HepG2 (cell line): Measurements from ENCODE around the gene UNC13D. TPM values are rescaled to one million over a fixed set of nuclear protein-coding genes. Genes with fewer than 3 reads are reported as not detected.

Source experiments
- ATAC-seq: fragments of 200-7000 bp; cut with Tn5 transposase; 3 replicates; pipeline ENCODE4 v1.9.1; 2020; ENCODE audit warnings: mild to moderate bottlenecking, moderate library complexity
- BruUV-seq: library from RNA; stranded (reverse); fragments of 400-500 nt; replicated peaks from 2 replicates; lab custom pipeline; 2021; lab: Mats Ljungman, UMichigan
- CTCF ChIA-PET: fragments of 300-600 bp; formaldehyde crosslinking; extraction: SDS; loops from one replicate; lab custom pipeline; 2021; ENCODE audit warnings: low total read pairs, inconsistent platforms, low intra/inter-chr PET ratio; lab: Yijun Ruan, JAX
- POLR2A ChIA-PET: fragments of 350-600 bp; sonication (Branson Sonifier 250); formaldehyde crosslinking; loops from one replicate; lab custom pipeline; 2020; ENCODE audit warnings: antibody characterized with exemption, inconsistent platforms; lab: Yijun Ruan, JAX
- DNase-seq: peaks from one replicate; pipeline ENCODE4 v3.0.0-alpha.2; 2015; ENCODE audit warnings: low spot score
- FAIRE-seq: peaks from 3 replicates; lab custom pipeline; 2011; peaks lifted over from hg19 to GRCh38; lab: Jason Lieb, UNC
- H2AFZ ChIP-seq: one replicate; pipeline ENCODE4 v1.6.1; 2011; ENCODE audit warnings: low read length, inconsistent platforms
- H3K27ac ChIP-seq: fragments of 300-600 bp; 3 replicates; pipeline ENCODE4 v1.8.0; 2011; ENCODE audit warnings: mixed run types, mild to moderate bottlenecking, mixed read lengths, low read length, inconsistent platforms; ENCODE audit not compliant: insufficient read depth; ENCODE audit errors: extremely low read length
- H3K27me3 ChIP-seq, 2 experiments: fragments of 200-600 bp in 1 of 2; 2 replicates in 1 of 2; 3 replicates in 1 of 2; pipeline versions ENCODE4 v1.6.0 to v1.8.0; 2011; ENCODE audit warnings: low read length in 2 of 2, mild to moderate bottlenecking in 2 of 2, moderate library complexity in 2 of 2, inconsistent platforms in 1 of 2; ENCODE audit not compliant: insufficient read depth in 2 of 2, control insufficient read depth in 1 of 2
- H3K36me3 ChIP-seq, 2 experiments: fragments of 200-600 bp in 1 of 2; replicated peaks in 1 of 2; 2 replicates in 1 of 2; 3 replicates in 1 of 2; pipeline versions ENCODE4 v1.5.1 to v1.8.0; 2011; ENCODE audit warnings: low read length in 2 of 2, inconsistent platforms in 1 of 2; ENCODE audit not compliant: insufficient read depth in 2 of 2, control insufficient read depth in 1 of 2
- H3K4me1 ChIP-seq: 2 replicates; pipeline ENCODE4 v1.5.1; 2012; ENCODE audit warnings: low read length, inconsistent platforms; ENCODE audit not compliant: insufficient read depth
- H3K4me2 ChIP-seq: 2 replicates; pipeline ENCODE4 v1.6.0; 2011; ENCODE audit warnings: low read depth, low read length, inconsistent platforms
- H3K4me3 ChIP-seq, 3 experiments: fragments of 200-600 bp in 1 of 3; sonication (generic), shearing (Covaris generic) in 1 of 3; replicated peaks in 1 of 3; 2 replicates each; pipeline ENCODE4 v1.5.1; 2011 to 2016; ENCODE audit warnings: low read length in 3 of 3, inconsistent platforms in 2 of 3, low read depth in 2 of 3, mild to moderate bottlenecking in 2 of 3, control low read depth in 1 of 3, mixed read lengths in 1 of 3; ENCODE audit not compliant: insufficient read depth in 1 of 3
- H3K79me2 ChIP-seq: one replicate; pipeline ENCODE4 v1.6.1; 2011; ENCODE audit warnings: low read length, inconsistent platforms; ENCODE audit not compliant: insufficient read depth
- H3K9ac ChIP-seq: 2 replicates; pipeline ENCODE4 v1.6.0; 2011; ENCODE audit warnings: mild to moderate bottlenecking, low read depth, low read length, inconsistent platforms; ENCODE audit not compliant: insufficient read depth
- H3K9me3 ChIP-seq: 2 replicates; pipeline ENCODE4 v1.5.1; 2012; ENCODE audit warnings: mild to moderate bottlenecking, low read length
- H4K20me1 ChIP-seq: 2 replicates; pipeline ENCODE4 v1.6.0; 2011; ENCODE audit warnings: inconsistent platforms, mild to moderate bottlenecking, low read length, moderate library complexity; ENCODE audit not compliant: insufficient read depth
- CEBPB ChIP-seq: IDR thresholded peaks from 2 replicates; pipeline ENCODE4 v1.6.1; 2011; ENCODE audit warnings: low read depth, low read length, improper control_type of control experiment, borderline replicate concordance
- CEBPG ChIP-seq: IDR thresholded peaks from 2 replicates; pipeline ENCODE4 v1.6.1; 2016
- FOXP1 ChIP-seq, 2 experiments: fragments of 450-650 bp in 1 of 2; IDR thresholded peaks; 2 replicates each; pipeline ENCODE4 v1.6.1; 2017 to 2018; ENCODE audit warnings: antibody characterized with exemption in 1 of 2
- MXD4 ChIP-seq: IDR thresholded peaks from 2 replicates; pipeline ENCODE4 v1.6.1; 2016; ENCODE audit warnings: mild to moderate bottlenecking, missing biosample characterization, missing genetic modification reagents
- NCOA1 ChIP-seq: sonication (generic); formaldehyde crosslinking; IDR thresholded peaks from 2 replicates; pipeline ENCODE4 v1.9.0; 2021; ENCODE audit warnings: missing genetic modification reagents
- YEATS4 ChIP-seq: sonication (generic); formaldehyde crosslinking; IDR thresholded peaks from 2 replicates; pipeline ENCODE4 v1.4.0; 2020; ENCODE audit warnings: missing genetic modification reagents, borderline replicate concordance
- ZNF232 ChIP-seq: sonication (generic); formaldehyde crosslinking; IDR thresholded peaks from 2 replicates; pipeline ENCODE4 v1.4.0; 2020; ENCODE audit warnings: missing genetic modification reagents, borderline replicate concordance
- ZNF569 ChIP-seq: sonication (generic); formaldehyde crosslinking; IDR thresholded peaks from 2 replicates; pipeline ENCODE4 v1.5.0; 2020; ENCODE audit warnings: mild to moderate bottlenecking, missing genetic modification reagents, moderate library complexity, borderline replicate concordance
- ZNF619 ChIP-seq: sonication (generic); formaldehyde crosslinking; IDR thresholded peaks from 2 replicates; pipeline ENCODE4 v1.4.0; 2020; ENCODE audit warnings: mild to moderate bottlenecking, missing genetic modification reagents
- ZNF761 ChIP-seq: sonication (generic); formaldehyde crosslinking; conservative IDR thresholded peaks from 2 replicates; pipeline ENCODE4 v1.4.0; 2020; ENCODE audit warnings: mild to moderate bottlenecking, missing genetic modification reagents
- ZNF777 ChIP-seq: sonication (generic); formaldehyde crosslinking; IDR thresholded peaks from 2 replicates; pipeline ENCODE4 v1.4.0; 2020; ENCODE audit warnings: missing genetic modification reagents
- ZNF891 ChIP-seq: sonication (generic); formaldehyde crosslinking; IDR thresholded peaks from 2 replicates; pipeline ENCODE4 v1.5.0; 2020; ENCODE audit warnings: mild to moderate bottlenecking, missing genetic modification reagents
- WGBS: methylation state at CpG from one replicate; pipeline ENCODE4 v1.1.6; 2017; ENCODE audit warnings: low lambda C conversion rate; 5-methylcytosine and 5-hydroxymethylcytosine counted together
- in situ Hi-C: cut with HindIII; loops from 2 replicates; pipeline ENCODE4 v1.10.0; 2017; ENCODE audit warnings: low pct_unique_long_range_greater_than_20kb; ENCODE audit not compliant: extremely low pct_ligation_motif_present
- intact Hi-C: fragments of 100-400 bp; cut with micrococcal nuclease; formaldehyde crosslinking; loops from one replicate; pipeline ENCODE4 v1.10.0; 2022; ENCODE audit not compliant: unreplicated experiment
- polyA plus RNA-seq, 8 experiments: library from polyadenylated mRNA; depleted of rRNA in 3 of 8; stranded (reverse) in 7 of 8; unstranded in 1 of 8; fragments of >200 nt; fragmentation: Illumina TruSeq in 4 of 8; extraction: Trizol in 4 of 8; gene quantifications; 2 replicates each; pipeline versions ENCODE4 v1.2.1 to v1.2.3, GENCODE V29; 2011 to 2016; ENCODE audit warnings: low read depth in 4 of 8, missing spikeins in 1 of 8, mixed read lengths in 1 of 8; ENCODE audit not compliant: insufficient read depth in 1 of 8
- total RNA-seq, 5 experiments: library from RNA; depleted of rRNA; stranded (reverse); fragments of >200 nt; fragmentation: Illumina TruSeq; extraction: Trizol; gene quantifications; 2 replicates each; pipeline ENCODE4 v1.2.3, GENCODE V29; 2016; ENCODE audit warnings: low read depth in 1 of 5
- TF ChIP-seq, protein P1 (sequence below): sonication (generic); formaldehyde crosslinking; IDR thresholded peaks from 2 replicates; pipeline ENCODE4 v1.5.0; 2020; ENCODE audit warnings: mild to moderate bottlenecking, missing genetic modification reagents, moderate library complexity
- TF ChIP-seq, protein P2 (sequence below): sonication (generic); formaldehyde crosslinking; IDR thresholded peaks from one replicate; pipeline ENCODE4 v1.5.1; 2020; ENCODE audit warnings: mild to moderate bottlenecking, missing genetic modification reagents; ENCODE audit errors: not compliant biosample characterization

UNC13D gene
- total and polyA plus RNA-seq, 2 of the 13 experiments (the other 11 are each of a cell fraction or from before 2014, with no cell fraction given), result 29.7 to 42.7 TPM

DNA sequence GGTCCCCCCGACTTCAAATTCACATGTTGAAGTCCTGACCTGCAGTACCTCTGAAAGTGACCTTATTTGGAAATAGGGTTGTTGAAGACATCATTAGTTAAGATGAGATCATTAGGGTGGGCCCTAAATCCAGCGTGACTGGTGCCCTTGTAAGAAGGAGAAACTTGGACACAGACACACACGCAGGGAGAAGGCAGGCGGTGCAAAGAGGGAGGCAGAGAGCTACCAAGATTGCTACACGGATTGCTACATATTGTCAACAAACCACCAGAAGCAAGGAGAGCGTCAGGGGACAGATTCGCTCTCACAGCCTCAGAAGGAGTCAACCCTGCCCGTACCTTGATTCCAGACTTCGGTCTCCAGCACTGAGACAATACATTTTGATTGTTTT, 17.7 kb upstream of the UNC13D start:
- Histone ChIP-seq H3K36me3 (no peaks in the 10 kb centered on the region), H3K27me3 (no peaks in the 10 kb centered on the region), H3K9me3 (no peaks in the 10 kb centered on the region), H3K79me2 (no peaks in the 10 kb centered on the region), H3K4me2 (peak overlapping the region; percentile 38), H3K4me1 (peaks cover 69% of the 10 kb centered on the region), H3K4me3 (peak overlapping the region in 1 of 3 experiments; percentile 19; a peak in 2 of 6 replicates), H3K27ac (no peak overlapping the region), H3K9ac (no peak overlapping the region; the same call in 1 of the 2 replicates), H2AFZ (no peak overlapping the region), H4K20me1 (no peaks in the 10 kb centered on the region)
- DNase-seq (no peak), ATAC-seq (peak; percentile 22; the same call in 2 of the 3 replicates), FAIRE-seq (no peak)
- intact Hi-C loops (no loop called here), in situ Hi-C loops (no loop called here)
- WGBS, result 21% methylated on average over 9 of the region's 9 CpGs
- CTCF ChIA-PET, result interaction anchor here (1.2 to 2.2 kb wide), 2 partner anchors 17 to 43 kb away, joined by 3 to 7 read pairs; partner anchors contain the start of genes MRPL38 and UNC13D
- POLR2A ChIA-PET, result interaction anchor here (1.7 to 12.8 kb wide), 3 partner anchors 11 to 82 kb away, joined by 7 to 454 read pairs (median 14); partner anchors contain the start of gene TRIM47
- no TSS peak for BruUV-seq
- TF ChIP-seq ZNF232 (CRISPR knock-in tag), result 0 out of 2 replicates have a peak, but pooled peaks have one; percentile 9
- peak; percentile 32; the same call in 1 of the 2 replicates for TF ChIP-seq ZNF619 (CRISPR knock-in tag)
- TF ChIP-seq ZNF761 (CRISPR knock-in tag), result no peak
- TF ChIP-seq YEATS4 (CRISPR knock-in tag), result no peak
- no peak for TF ChIP-seq MXD4 (CRISPR knock-in tag)
- TF ChIP-seq, protein P1, sequence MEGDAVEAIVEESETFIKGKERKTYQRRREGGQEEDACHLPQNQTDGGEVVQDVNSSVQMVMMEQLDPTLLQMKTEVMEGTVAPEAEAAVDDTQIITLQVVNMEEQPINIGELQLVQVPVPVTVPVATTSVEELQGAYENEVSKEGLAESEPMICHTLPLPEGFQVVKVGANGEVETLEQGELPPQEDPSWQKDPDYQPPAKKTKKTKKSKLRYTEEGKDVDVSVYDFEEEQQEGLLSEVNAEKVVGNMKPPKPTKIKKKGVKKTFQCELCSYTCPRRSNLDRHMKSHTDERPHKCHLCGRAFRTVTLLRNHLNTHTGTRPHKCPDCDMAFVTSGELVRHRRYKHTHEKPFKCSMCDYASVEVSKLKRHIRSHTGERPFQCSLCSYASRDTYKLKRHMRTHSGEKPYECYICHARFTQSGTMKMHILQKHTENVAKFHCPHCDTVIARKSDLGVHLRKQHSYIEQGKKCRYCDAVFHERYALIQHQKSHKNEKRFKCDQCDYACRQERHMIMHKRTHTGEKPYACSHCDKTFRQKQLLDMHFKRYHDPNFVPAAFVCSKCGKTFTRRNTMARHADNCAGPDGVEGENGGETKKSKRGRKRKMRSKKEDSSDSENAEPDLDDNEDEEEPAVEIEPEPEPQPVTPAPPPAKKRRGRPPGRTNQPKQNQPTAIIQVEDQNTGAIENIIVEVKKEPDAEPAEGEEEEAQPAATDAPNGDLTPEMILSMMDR (CRISPR knock-in tag), result peak; percentile 2; the same call in 1 of the 2 replicates
- no peak for TF ChIP-seq NCOA1 (CRISPR knock-in tag)
- TF ChIP-seq, protein P2, sequence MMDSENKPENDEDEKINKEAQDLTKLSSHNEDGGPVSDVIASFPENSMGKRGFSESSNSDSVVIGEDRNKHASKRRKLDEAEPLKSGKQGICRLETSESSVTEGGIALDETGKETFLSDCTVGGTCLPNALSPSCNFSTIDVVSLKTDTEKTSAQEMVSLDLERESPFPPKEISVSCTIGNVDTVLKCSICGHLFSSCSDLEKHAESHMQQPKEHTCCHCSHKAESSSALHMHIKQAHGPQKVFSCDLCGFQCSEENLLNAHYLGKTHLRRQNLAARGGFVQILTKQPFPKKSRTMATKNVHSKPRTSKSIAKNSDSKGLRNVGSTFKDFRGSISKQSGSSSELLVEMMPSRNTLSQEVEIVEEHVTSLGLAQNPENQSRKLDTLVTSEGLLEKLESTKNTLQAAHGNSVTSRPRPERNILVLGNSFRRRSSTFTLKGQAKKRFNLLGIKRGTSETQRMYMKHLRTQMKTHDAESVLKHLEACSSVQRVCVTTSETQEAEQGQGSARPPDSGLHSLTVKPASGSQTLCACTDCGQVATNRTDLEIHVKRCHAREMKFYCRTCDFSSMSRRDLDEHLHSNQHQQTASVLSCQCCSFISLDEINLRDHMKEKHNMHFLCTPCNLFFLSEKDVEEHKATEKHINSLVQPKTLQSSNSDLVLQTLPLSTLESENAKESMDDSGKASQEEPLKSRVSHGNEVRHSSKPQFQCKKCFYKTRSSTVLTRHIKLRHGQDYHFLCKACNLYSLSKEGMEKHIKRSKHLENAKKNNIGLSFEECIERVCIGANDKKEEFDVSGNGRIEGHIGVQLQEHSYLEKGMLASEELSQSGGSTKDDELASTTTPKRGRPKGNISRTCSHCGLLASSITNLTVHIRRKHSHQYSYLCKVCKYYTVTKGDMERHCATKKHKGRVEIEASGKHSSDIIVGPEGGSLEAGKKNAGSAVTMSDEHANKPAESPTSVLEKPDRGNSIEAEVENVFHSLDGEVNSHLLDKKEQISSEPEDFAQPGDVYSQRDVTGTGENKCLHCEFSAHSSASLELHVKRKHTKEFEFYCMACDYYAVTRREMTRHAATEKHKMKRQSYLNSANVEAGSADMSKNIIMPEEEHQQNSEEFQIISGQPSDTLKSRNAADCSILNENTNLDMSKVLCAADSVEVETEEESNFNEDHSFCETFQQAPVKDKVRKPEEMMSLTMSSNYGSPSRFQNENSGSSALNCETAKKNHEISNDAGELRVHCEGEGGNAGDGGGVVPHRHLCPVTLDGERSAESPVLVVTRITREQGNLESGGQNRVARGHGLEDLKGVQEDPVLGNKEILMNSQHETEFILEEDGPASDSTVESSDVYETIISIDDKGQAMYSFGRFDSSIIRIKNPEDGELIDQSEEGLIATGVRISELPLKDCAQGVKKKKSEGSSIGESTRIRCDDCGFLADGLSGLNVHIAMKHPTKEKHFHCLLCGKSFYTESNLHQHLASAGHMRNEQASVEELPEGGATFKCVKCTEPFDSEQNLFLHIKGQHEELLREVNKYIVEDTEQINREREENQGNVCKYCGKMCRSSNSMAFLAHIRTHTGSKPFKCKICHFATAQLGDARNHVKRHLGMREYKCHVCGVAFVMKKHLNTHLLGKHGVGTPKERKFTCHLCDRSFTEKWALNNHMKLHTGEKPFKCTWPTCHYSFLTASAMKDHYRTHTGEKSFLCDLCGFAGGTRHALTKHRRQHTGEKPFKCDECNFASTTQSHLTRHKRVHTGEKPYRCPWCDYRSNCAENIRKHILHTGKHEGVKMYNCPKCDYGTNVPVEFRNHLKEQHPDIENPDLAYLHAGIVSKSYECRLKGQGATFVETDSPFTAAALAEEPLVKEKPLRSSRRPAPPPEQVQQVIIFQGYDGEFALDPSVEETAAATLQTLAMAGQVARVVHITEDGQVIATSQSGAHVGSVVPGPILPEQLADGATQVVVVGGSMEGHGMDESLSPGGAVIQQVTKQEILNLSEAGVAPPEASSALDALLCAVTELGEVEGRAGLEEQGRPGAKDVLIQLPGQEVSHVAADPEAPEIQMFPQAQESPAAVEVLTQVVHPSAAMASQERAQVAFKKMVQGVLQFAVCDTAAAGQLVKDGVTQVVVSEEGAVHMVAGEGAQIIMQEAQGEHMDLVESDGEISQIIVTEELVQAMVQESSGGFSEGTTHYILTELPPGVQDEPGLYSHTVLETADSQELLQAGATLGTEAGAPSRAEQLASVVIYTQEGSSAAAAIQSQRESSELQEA, result no peak
- TF ChIP-seq ZNF569 (CRISPR knock-in tag), result no peak
- no peak for TF ChIP-seq ZNF777 (CRISPR knock-in tag)
- TF ChIP-seq CEBPG, result peak; percentile 83
- peak; percentile 77; the same call in 1 of the 2 replicates for TF ChIP-seq CEBPB
- TF ChIP-seq ZNF891, result 0 out of 2 replicates have a peak, but pooled peaks have one; percentile 21
- no peak for TF ChIP-seq FOXP1 (IDR thresholded peaks at IDR 0.05)
- TF ChIP-seq FOXP1 (CRISPR knock-in tag; IDR thresholded peaks at IDR 0.05), result peak; percentile 28; the same call in 1 of the 2 replicates
